Effector memory CD8-positive, alpha-beta T cell (primary cell): Measurements from ENCODE around the gene FUT7.

ENCODE experiments used
- ATAC-seq: fragments of 150-1000 bp; cut with Tn5 transposase; replicated peaks from 2 replicates; pipeline ENCODE4 v1.10.0; 2021; ENCODE audit warnings: mild to moderate bottlenecking, moderate library complexity
- DNase-seq, 3 experiments: peaks; one replicate each; pipeline ENCODE4 v3.0.0; 2021
- H3K27ac Mint-ChIP-seq, 2 donors: one replicate each; pipeline ENCODE4 v1.8.0; 2022; ENCODE audit warnings: mild to moderate bottlenecking in 2 of 2, mixed read lengths in 2 of 2, moderate library complexity in 2 of 2
- H3K27me3 Mint-ChIP-seq, 2 donors: one replicate each; pipeline ENCODE4 v1.8.0; 2022; ENCODE audit warnings: mixed read lengths in 2 of 2
- H3K36me3 Mint-ChIP-seq: one replicate; pipeline ENCODE4 v1.8.0; 2022; ENCODE audit warnings: mild to moderate bottlenecking, moderate library complexity, mixed read lengths; ENCODE audit not compliant: insufficient read depth
- H3K4me1 Mint-ChIP-seq, 2 donors: one replicate each; pipeline ENCODE4 v1.8.0; 2022; ENCODE audit warnings: low read depth in 2 of 2, mixed read lengths in 2 of 2
- H3K4me3 Mint-ChIP-seq, 2 donors: one replicate each; pipeline ENCODE4 v1.8.0; 2022; ENCODE audit warnings: mild to moderate bottlenecking in 2 of 2, mixed read lengths in 2 of 2, moderate library complexity in 2 of 2
- H3K9me3 Mint-ChIP-seq, 2 donors: one replicate each; pipeline ENCODE4 v1.8.0; 2022; ENCODE audit warnings: mixed read lengths in 2 of 2
- total RNA-seq, 9 experiments: gene quantifications; one replicate each; lab custom pipeline; 2026; lab: John Stamatoyannopoulos, UW

The FUT7 gene, protein sequence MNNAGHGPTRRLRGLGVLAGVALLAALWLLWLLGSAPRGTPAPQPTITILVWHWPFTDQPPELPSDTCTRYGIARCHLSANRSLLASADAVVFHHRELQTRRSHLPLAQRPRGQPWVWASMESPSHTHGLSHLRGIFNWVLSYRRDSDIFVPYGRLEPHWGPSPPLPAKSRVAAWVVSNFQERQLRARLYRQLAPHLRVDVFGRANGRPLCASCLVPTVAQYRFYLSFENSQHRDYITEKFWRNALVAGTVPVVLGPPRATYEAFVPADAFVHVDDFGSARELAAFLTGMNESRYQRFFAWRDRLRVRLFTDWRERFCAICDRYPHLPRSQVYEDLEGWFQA
- total RNA-seq, result 1.6 to 7.4 (median 3.7) reads per million in 9 experiments

DNA sequence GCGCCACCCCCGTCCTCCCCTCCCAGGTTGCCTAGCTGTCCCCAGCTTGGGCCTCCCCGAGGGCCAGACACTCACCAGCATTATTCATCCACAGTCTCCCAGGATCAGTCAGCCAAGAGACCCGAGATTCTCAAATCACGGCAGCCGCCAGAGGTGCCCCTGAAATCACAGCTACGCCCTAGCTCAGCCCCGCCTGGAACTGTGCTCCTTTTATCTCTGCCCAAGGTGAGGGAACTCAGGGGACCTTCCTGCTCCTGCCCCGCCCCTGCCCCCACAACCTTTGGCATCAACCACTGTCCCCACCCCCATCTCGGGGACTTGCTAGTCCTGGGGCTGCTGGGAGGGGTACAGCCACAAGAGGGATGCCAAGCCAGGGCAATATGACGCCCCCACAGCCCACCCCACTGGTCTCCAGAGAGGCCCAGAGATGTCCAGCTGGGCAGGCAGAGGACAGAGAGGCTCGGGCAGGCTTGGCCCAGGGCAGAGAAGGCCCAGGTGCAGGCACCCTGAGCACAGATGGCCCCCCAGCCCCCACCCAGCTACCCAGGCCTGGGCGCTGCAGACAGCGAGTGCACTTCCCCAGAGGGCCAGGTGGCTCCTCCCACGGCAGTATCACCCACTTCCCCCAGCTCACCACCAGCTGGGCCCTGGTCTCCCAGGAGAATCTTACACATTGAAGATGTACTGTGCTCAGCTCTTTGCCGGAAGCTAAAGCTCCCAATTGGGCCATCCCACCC lies at the start of gene FUT7:
TSS of gene FUT7 (minus strand) at position 185 of the 737 bp plus-strand sequence. CDS start at position 88, 97 bp downstream.
- peak within 1 kb of the TSS; percentile 79 to 94 for H3K4me3 Mint-ChIP-seq
- peak within 1 kb of the TSS; percentile 41 to 93 for H3K27ac Mint-ChIP-seq
- DNase-seq (peak in 2 of 3 experiments; percentile 39 to 46), ATAC-seq (peak; percentile 16)
- no peaks in the 10 kb centered on the region for H3K9me3 Mint-ChIP-seq
- peaks cover 37% of the 10 kb centered on the region for H3K36me3 Mint-ChIP-seq
- H3K4me1 Mint-ChIP-seq, result peaks cover 42 to 53% of the 10 kb centered on the region in 2 donors
- no peaks in the 10 kb centered on the region for H3K27me3 Mint-ChIP-seq

DNA sequence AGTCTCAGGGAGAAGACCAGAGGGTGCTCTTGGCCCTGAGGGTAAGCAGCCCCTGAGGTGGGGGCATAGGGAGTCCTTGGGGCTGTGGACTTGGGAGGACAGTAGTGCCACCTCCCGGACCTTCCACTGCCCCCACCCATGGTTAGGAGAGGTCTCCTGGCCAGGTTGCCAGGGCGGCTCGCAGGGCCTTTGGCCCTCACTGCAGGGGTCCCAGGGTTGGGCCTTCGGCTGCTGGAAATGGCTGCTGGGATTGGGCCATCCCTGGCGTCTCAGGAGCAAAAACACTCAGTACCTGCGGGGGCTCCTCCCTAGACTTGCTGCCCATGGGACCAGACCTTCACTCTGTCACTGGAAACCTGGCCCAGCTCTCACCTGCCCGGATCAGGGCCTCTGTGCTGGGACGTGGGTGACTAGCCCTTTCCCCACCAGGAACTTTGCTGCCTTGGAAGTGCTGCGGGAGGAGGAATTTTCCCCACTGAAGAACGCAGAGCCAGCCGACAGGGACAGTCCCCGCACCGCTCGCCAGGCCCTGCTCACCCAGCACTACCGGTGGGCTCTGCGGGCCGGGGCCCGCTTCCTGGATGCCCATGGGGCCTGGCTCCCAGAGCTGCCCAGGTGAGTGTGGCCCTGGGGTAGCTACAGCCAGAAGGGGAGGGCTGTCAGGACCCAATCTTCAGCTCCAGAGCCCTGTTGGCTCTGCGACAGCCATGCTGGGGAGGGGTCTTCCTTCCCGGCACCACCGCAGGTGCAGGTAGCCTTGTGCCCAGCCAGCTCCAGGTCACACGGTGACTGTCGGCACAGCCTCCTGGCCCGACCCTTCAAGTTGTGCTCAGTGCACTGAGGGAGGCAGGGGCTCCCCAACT lies 48.6 kb upstream of the FUT7 start:
- Mint-ChIP-seq H3K27me3 (no peaks in the 10 kb centered on the region), H3K9me3 (no peaks in the 10 kb centered on the region), H3K4me3 (no peak overlapping the region), H3K4me1 (peaks cover 1 to 4% of the 10 kb centered on the region in 2 donors), H3K36me3 (peaks cover 5% of the 10 kb centered on the region), H3K27ac (no peak overlapping the region)
- ATAC-seq (no peak), DNase-seq (no peak)

DNA sequence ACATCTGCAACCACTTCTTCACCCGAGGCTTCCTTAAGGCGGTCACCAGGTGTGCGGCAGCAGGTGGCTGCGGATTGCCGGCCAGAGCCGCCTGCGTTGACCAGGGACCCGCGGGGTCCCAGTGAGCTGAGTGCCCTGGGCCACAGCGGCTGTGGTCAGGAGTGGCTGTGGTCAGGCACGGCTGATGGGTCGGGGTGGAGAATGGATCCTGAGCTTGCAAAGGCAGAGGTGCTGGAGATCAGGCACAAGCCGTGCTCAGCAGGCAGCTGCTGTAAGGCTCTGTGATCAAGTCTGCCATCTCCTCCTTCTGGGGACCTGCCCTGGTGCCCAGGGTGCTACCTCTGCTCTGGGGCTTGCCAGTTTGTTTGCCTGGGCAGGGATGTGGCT lies 47.5 kb upstream of the FUT7 start:
- DNase-seq (no peak), ATAC-seq (no peak)
- H3K27me3 Mint-ChIP-seq, result no peaks in the 10 kb centered on the region
- H3K27ac Mint-ChIP-seq, result peak overlapping the region in 1 of 2 donors; percentile 15
- no peaks in the 10 kb centered on the region for H3K9me3 Mint-ChIP-seq
- peak overlapping the region; percentile 20 to 33 for H3K4me3 Mint-ChIP-seq
- H3K36me3 Mint-ChIP-seq, result peaks cover 3% of the 10 kb centered on the region
- H3K4me1 Mint-ChIP-seq, result peaks cover 0 to 2% of the 10 kb centered on the region in 2 donors

DNA sequence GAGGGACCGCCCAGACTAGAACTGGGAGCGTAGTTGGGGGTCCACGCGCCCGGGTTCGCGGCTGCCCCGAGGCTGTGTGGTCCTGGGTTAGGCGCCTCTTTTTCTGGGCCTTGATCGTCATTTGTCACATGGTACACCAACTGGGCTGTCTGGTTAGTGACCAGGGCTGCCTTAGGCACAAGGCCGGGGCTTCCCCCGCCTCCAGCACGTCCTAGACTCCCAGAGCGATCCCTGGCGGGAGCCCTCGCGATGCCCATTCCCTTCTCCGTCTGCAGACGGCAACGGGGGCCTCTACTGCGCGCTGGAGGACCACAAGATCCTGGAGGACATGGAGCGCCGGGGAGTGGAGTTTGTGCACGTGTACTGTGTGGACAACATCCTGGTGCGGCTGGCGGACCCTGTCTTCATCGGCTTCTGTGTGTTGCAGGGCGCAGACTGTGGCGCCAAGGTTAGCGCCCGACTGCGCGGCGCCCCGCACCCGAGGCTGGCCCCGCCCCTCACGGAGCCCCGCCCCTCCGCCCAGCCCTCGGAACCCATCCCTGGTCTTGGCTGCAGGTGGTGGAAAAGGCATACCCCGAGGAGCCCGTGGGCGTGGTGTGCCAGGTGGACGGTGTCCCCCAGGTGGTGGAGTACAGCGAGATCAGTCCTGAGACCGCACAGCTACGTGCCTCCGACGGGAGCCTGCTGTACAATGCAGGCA lies 47.0 kb upstream of the FUT7 start:
- peak overlapping the region; percentile 72 to 73 for H3K4me3 Mint-ChIP-seq
- H3K36me3 Mint-ChIP-seq, result peaks cover 3% of the 10 kb centered on the region
- no peak for ATAC-seq
- DNase-seq, result no peak
- peak overlapping the region in 1 of 2 donors; percentile 15 for H3K27ac Mint-ChIP-seq
- H3K9me3 Mint-ChIP-seq, result no peaks in the 10 kb centered on the region
- H3K27me3 Mint-ChIP-seq, result no peaks in the 10 kb centered on the region
- peaks cover 0 to 2% of the 10 kb centered on the region in 2 donors for H3K4me1 Mint-ChIP-seq

DNA sequence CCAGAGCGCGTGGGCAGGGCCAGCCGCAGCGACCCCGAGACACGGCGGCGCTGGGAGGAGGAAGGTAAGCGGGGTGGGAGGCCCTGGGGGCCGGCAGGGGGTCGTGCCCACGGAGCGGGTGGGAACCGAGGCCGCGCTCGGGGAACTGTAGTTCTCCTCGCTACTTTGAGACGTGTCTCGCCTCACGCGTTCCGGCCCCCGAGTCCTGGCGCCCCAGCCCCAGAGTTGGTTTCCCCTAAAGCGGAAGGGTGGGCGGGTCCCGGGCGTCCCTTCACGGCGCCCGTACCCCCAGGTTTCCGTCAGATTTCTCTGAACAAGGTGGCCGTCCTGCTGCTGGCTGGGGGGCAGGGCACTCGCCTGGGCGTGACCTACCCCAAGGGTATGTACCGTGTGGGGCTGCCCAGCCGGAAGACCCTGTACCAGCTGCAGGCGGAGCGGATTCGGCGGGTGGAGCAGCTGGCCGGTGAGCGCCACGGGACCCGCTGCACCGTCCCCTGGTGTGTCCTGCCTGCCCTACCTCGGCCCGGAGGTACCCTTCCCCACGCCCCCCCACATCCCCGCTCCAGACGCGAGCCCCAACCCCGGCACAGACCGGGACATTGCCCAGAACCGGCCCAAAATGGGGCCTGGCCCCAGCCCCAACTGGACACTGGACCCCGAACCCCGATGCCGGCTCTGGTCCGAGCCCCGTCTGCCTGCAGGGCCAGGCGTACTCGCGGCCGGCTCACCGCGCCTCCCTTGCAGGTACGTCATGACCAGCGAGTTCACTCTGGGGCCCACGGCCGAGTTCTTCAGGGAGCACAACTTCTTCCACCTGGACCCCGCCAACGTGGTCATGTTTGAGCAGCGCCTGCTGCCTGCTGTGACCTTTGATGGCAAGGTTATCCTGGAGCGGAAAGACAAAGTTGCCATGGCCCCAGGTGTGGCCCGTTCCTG lies 46.1 kb upstream of the FUT7 start:
- Mint-ChIP-seq H3K9me3 (no peaks in the 10 kb centered on the region), H3K27me3 (no peaks in the 10 kb centered on the region), H3K27ac (no peak overlapping the region), H3K4me3 (peak overlapping the region; percentile 72 to 73), H3K4me1 (peaks cover 0 to 2% of the 10 kb centered on the region in 2 donors), H3K36me3 (no peaks in the 10 kb centered on the region)
- peak; percentile 58 for ATAC-seq
- DNase-seq, result peak in 2 of 3 experiments; percentile 19 to 29

DNA sequence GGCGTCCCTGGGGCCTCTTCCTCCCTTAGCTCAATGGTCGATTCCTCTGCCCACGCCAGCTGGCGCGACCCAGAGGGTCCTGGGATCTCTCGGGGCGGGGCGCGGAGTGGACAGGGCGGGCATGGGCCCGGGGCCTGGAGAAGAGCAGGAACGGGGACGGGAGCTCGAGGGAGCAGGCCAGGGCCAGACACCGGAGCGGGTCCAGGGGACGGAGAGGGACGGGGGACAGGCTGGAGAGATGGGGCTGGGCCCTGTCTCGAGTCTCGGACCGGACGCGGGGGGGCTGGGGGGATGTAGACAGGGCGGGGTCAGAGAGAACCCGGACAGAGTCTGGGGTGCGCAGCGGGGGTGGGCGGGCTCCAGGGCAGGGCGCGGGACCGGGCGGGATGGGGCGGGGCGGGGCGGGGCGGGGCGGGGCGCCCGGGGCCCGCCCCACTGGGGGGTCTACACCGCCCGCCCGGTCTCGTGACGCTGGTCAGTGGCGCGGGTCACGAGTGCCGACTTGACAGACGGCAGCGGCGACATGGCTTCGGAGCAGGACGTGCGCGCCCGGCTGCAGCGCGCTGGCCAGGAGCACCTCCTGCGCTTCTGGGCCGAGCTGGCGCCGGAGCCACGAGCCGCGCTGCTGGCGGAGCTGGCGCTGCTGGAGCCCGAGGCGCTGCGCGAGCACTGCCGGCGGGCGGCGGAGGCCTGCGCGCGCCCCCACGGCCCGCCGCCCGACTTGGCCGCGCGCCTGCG lies 45.3 kb upstream of the FUT7 start, which contains the start of gene UAP1L1:
TSS of gene UAP1L1 (plus strand) at position 508 of the 738 bp plus-strand sequence. CDS start at position 524, 16 bp downstream.
- no peak within 1 kb of the TSS for H3K27ac Mint-ChIP-seq
- no peaks in the 10 kb centered on the region for H3K9me3 Mint-ChIP-seq
- H3K4me3 Mint-ChIP-seq, result peak within 1 kb of the TSS; percentile 72 to 73
- no peaks in the 10 kb centered on the region for H3K27me3 Mint-ChIP-seq
- ATAC-seq (peak; percentile 77), DNase-seq (peak; percentile 41 to 50 (median 43))
- H3K4me1 Mint-ChIP-seq, result peaks cover 0 to 2% of the 10 kb centered on the region in 2 donors
- no peaks in the 10 kb centered on the region for H3K36me3 Mint-ChIP-seq

DNA sequence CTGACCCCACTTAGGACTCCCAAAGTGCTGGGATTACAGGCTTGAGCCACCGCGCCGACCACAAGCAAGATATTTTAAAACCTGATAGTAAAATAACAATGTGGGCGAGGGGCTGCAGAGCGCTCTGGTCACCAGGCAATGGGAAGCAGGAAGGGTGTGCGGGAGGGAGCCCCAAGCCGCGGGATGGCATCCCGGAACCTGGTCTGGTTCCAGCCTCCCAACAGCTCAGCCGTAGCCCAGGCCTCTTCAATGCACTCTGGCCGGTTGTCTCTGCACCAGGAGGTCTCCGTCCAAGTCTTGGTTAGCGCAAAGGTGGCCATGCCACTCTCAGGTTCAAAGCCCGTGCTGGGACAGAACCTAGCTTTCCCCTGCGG lies 44.7 kb upstream of the FUT7 start:
- ATAC-seq (no peak), DNase-seq (no peak)
- H3K27me3 Mint-ChIP-seq, result no peaks in the 10 kb centered on the region
- H3K9me3 Mint-ChIP-seq, result no peaks in the 10 kb centered on the region
- no peak overlapping the region for H3K27ac Mint-ChIP-seq
- H3K4me1 Mint-ChIP-seq, result peaks cover 0 to 2% of the 10 kb centered on the region in 2 donors
- peak overlapping the region; percentile 68 to 73 for H3K4me3 Mint-ChIP-seq
- H3K36me3 Mint-ChIP-seq, result no peaks in the 10 kb centered on the region

DNA sequence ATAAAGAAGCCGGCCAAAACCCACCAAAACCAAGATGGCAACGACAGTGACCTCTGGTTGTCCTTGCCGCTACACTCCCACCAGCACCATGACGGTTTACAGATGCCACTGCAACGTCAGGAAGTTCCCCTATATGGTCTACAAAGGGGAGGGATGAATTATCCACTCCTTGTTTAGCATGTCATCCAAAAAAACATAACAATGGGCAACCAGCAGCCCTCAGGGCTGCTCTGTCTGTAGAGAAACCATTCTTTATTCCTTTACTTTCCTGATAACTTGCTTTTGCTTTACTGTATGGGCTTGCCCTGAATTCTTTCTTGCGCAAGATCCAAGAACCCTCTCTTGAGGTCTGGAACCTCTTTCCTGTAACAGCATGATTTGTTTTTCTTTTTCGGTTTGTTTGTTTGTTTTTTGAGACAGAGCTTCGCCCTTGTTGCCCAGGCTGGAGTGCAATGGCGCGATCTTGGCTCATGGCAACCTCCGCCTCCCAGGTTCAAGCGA lies 43.4 kb upstream of the FUT7 start:
- DNase-seq, result no peak
- peaks cover 3% of the 10 kb centered on the region for H3K36me3 Mint-ChIP-seq
- H3K4me1 Mint-ChIP-seq, result peaks cover 6 to 10% of the 10 kb centered on the region in 2 donors
- H3K27me3 Mint-ChIP-seq, result no peaks in the 10 kb centered on the region
- no peak overlapping the region for H3K4me3 Mint-ChIP-seq
- no peaks in the 10 kb centered on the region for H3K9me3 Mint-ChIP-seq
- no peak for ATAC-seq
- H3K27ac Mint-ChIP-seq, result no peak overlapping the region

DNA sequence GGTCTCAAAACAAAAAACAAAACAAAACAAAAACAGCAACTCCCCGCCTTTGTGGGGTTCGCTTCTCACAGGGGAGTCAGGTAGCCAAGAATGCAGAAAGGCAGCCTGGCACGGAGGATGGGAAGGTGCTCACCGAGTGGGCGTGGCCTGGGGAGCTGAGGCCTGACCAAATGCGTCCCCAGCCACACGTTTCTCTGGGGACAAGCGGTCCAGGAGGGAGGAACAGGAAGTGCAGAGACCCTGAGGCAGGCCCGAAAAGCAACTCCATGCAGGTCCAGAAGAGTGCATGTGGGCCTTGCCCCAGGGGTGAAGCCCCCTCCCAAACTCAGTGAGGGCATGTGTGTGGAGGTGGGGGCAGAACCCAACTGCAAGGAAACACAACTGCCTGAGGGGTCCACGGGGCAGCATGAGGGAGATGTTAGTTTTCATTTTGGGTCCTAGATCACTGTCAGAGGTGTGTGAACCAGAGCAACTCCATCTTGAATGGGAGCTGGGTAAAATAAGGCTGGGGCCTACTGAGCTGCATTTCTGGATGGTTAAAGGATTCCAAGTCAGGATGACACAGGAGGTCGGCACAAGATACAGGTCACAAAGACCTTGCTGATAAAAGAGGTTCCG lies 42.9 kb upstream of the FUT7 start:
- no peak overlapping the region for H3K27ac Mint-ChIP-seq
- H3K27me3 Mint-ChIP-seq, result no peaks in the 10 kb centered on the region
- H3K4me1 Mint-ChIP-seq, result peaks cover 6 to 10% of the 10 kb centered on the region in 2 donors
- H3K4me3 Mint-ChIP-seq, result no peak overlapping the region
- no peak for ATAC-seq
- H3K36me3 Mint-ChIP-seq, result peaks cover 4% of the 10 kb centered on the region
- no peaks in the 10 kb centered on the region for H3K9me3 Mint-ChIP-seq
- DNase-seq, result no peak

DNA sequence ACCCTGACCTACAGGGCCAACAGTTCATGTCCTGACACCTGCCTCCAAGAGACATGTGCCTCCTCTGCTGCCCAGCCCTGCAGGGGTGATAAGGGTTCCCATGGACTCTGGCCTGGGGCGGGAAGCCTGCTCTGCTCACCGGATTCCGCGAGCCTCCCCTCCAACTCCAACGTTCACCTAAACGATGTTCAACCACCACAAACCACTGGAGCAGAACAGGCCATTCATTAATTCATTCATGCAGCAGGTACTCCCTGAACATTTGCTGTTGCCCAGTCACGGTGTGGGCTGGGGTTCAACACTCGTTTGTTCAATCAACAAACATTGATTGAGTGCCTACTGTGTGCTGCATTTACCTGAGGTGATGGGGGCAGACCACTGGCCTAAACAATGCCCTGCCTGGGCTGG lies 42.1 kb upstream of the FUT7 start:
- peaks cover 4% of the 10 kb centered on the region for H3K36me3 Mint-ChIP-seq
- H3K4me3 Mint-ChIP-seq, result no peak overlapping the region
- no peaks in the 10 kb centered on the region for H3K9me3 Mint-ChIP-seq
- no peak for DNase-seq
- H3K4me1 Mint-ChIP-seq, result peaks cover 6 to 10% of the 10 kb centered on the region in 2 donors
- no peaks in the 10 kb centered on the region for H3K27me3 Mint-ChIP-seq
- no peak for ATAC-seq
- no peak overlapping the region for H3K27ac Mint-ChIP-seq

DNA sequence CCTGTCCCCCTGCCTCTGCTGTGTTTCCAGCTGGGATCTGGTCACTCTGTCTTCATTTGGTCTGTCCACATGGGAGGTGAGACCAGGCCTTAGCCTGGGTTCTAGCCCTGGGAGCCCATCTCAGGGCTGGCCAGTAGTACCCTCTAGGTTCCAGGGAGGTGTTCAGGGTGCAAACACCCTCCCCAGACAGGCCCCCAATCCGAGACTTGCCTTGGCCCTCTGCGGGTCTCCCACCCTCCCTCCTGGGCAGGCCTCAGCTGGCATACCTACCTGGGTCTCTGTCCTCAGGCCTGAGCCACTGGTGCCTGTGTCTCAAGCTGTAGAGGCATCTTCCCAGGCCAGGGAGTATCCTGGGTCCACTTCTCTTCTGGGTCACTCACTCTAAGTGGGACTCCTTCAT lies 39.4 kb upstream of the FUT7 start:
- H3K27ac Mint-ChIP-seq, result no peak overlapping the region
- H3K27me3 Mint-ChIP-seq, result peaks cover 0 to 7% of the 10 kb centered on the region in 2 donors
- peak overlapping the region; percentile 75 to 78 for H3K4me3 Mint-ChIP-seq
- H3K36me3 Mint-ChIP-seq, result peaks cover 8% of the 10 kb centered on the region
- H3K9me3 Mint-ChIP-seq, result no peaks in the 10 kb centered on the region
- DNase-seq (no peak), ATAC-seq (no peak)
- H3K4me1 Mint-ChIP-seq, result peaks cover 10 to 12% of the 10 kb centered on the region in 2 donors
